ENCODE results near the gene PTPRM.

GRCh38 chr18:7876354-7877104 lies 309.4 kb downstream of the PTPRM start:
- TF ChIP-seq, protein P1, sequence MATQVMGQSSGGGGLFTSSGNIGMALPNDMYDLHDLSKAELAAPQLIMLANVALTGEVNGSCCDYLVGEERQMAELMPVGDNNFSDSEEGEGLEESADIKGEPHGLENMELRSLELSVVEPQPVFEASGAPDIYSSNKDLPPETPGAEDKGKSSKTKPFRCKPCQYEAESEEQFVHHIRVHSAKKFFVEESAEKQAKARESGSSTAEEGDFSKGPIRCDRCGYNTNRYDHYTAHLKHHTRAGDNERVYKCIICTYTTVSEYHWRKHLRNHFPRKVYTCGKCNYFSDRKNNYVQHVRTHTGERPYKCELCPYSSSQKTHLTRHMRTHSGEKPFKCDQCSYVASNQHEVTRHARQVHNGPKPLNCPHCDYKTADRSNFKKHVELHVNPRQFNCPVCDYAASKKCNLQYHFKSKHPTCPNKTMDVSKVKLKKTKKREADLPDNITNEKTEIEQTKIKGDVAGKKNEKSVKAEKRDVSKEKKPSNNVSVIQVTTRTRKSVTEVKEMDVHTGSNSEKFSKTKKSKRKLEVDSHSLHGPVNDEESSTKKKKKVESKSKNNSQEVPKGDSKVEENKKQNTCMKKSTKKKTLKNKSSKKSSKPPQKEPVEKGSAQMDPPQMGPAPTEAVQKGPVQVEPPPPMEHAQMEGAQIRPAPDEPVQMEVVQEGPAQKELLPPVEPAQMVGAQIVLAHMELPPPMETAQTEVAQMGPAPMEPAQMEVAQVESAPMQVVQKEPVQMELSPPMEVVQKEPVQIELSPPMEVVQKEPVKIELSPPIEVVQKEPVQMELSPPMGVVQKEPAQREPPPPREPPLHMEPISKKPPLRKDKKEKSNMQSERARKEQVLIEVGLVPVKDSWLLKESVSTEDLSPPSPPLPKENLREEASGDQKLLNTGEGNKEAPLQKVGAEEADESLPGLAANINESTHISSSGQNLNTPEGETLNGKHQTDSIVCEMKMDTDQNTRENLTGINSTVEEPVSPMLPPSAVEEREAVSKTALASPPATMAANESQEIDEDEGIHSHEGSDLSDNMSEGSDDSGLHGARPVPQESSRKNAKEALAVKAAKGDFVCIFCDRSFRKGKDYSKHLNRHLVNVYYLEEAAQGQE (IDR thresholded peaks at IDR 0.05; ENCODE audit: low read depth): no peak
- TF ChIP-seq POLR2A (IDR thresholded peaks at IDR 0.05; ENCODE audit: borderline replicate concordance, extremely low read depth, insufficient read depth, insufficient read length) (no peak), EGR1 (IDR thresholded peaks at IDR 0.05; ENCODE audit: low read depth) (no peak), SRF (IDR thresholded peaks at IDR 0.05; ENCODE audit: low read depth) (no peak), YY1 (IDR thresholded peaks at IDR 0.05; ENCODE audit: extremely low read depth, insufficient replicate concordance, low read depth, low read length) (no peak), RAD21 (IDR thresholded peaks at IDR 0.05; ENCODE audit: low read depth) (no peak), CEBPB (IDR thresholded peaks at IDR 0.05; ENCODE audit: low read depth) (no peak), ZNF274 (IDR thresholded peaks at IDR 0.05; ENCODE audit: low read depth, low read length) (no peak), ZBTB33 (IDR thresholded peaks at IDR 0.05; ENCODE audit: extremely low read depth, insufficient replicate concordance, low read length) (no peak)
- TF ChIP-seq, protein P2, sequence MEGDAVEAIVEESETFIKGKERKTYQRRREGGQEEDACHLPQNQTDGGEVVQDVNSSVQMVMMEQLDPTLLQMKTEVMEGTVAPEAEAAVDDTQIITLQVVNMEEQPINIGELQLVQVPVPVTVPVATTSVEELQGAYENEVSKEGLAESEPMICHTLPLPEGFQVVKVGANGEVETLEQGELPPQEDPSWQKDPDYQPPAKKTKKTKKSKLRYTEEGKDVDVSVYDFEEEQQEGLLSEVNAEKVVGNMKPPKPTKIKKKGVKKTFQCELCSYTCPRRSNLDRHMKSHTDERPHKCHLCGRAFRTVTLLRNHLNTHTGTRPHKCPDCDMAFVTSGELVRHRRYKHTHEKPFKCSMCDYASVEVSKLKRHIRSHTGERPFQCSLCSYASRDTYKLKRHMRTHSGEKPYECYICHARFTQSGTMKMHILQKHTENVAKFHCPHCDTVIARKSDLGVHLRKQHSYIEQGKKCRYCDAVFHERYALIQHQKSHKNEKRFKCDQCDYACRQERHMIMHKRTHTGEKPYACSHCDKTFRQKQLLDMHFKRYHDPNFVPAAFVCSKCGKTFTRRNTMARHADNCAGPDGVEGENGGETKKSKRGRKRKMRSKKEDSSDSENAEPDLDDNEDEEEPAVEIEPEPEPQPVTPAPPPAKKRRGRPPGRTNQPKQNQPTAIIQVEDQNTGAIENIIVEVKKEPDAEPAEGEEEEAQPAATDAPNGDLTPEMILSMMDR (IDR thresholded peaks at IDR 0.05 in 2 of 3, conservative IDR thresholded peaks at IDR 0.05 in 1 of 3; ENCODE audit: borderline replicate concordance in 1 of 3, insufficient read depth in 1 of 3, low read depth in 2 of 3, low read length in 2 of 3): no peak
- TF ChIP-seq, protein P3, sequence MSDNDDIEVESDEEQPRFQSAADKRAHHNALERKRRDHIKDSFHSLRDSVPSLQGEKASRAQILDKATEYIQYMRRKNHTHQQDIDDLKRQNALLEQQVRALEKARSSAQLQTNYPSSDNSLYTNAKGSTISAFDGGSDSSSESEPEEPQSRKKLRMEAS (IDR thresholded peaks at IDR 0.05): no peak
- TF ChIP-seq, protein P4, sequence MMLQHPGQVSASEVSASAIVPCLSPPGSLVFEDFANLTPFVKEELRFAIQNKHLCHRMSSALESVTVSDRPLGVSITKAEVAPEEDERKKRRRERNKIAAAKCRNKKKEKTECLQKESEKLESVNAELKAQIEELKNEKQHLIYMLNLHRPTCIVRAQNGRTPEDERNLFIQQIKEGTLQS (IDR thresholded peaks at IDR 0.05): no peak

Data from HCT116 (cell line).